ENCODE data around the gene KLHL26. TPM values are rescaled to one million over a fixed set of nuclear protein-coding genes. Genes with fewer than 3 reads are reported as not detected.

The KLHL26 gene
- total and polyA plus RNA-seq, 12 donors, result 3.4 to 8.2 (median 6.3) TPM

DNA sequence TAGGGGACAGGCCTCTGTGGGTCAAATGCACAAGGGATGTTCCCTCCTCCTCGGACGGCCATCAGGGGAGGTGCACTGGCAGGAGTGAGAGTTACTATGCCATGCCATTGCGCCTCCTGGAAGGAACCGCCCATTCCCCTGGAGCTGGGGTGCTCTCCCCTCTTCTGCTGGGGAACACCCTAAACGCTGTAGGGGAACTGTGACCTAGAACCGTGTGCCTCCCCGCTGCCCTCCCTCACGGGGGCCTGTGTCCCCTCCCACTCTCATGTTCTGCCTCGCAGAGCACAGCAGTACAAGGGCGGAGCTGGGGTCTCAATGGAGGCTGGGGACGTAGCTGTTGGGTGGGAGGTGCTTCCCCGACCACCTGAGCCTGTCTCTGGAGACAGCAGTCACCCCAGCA lies 29.5 kb downstream of the KLHL26 start:
- Histone ChIP-seq H3K36me3 (peaks cover 0 to 64% (median 20%) of the 10 kb centered on the region in 9 donors), H3K27ac (no peak overlapping the region), H3K4me1 (peaks cover 0 to 13% (median 3%) of the 10 kb centered on the region in 9 donors), H3K4me3 (no peak overlapping the region), H3K9me3 (no peaks in the 10 kb centered on the region), H3K27me3 (no peaks in the 10 kb centered on the region)
- peak in 1 of 8 donors; percentile 3 for ATAC-seq
- TF ChIP-seq, protein P1, sequence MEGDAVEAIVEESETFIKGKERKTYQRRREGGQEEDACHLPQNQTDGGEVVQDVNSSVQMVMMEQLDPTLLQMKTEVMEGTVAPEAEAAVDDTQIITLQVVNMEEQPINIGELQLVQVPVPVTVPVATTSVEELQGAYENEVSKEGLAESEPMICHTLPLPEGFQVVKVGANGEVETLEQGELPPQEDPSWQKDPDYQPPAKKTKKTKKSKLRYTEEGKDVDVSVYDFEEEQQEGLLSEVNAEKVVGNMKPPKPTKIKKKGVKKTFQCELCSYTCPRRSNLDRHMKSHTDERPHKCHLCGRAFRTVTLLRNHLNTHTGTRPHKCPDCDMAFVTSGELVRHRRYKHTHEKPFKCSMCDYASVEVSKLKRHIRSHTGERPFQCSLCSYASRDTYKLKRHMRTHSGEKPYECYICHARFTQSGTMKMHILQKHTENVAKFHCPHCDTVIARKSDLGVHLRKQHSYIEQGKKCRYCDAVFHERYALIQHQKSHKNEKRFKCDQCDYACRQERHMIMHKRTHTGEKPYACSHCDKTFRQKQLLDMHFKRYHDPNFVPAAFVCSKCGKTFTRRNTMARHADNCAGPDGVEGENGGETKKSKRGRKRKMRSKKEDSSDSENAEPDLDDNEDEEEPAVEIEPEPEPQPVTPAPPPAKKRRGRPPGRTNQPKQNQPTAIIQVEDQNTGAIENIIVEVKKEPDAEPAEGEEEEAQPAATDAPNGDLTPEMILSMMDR (IDR thresholded peaks at IDR 0.05), result no peak
- no peak for DNase-seq
- whole genome bisulfite sequencing, 2 donors, result 67 to 80% methylated on average over 12 of the region's 12 CpGs
- intact Hi-C loops (cut with DNase I), result no loop called here

DNA sequence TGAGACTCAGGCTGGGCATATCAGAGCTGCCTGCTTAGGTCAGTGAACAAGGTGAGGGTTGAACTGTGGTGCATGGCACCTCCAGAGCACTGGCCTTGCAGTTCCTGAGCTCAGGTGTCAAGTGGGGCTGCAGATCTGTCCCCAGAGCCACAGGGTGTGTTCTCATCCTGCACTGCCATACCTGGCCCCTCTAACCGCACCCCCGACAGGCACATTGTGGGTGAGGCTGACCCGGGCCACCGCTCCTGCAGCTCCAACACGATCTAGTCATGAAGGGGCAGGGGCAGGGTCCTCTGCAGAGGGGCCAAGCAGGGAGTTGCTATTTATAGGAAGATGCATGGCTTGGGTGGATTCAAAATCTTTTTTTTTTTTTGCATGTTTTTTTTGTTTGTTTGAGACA lies 30.0 kb downstream of the KLHL26 start:
- peaks cover 0 to 12% (median 4%) of the 10 kb centered on the region in 9 donors for H3K4me1 ChIP-seq
- WGBS, 2 donors, result 87 to 92% methylated on average over 5 of the region's 5 CpGs
- H3K27me3 ChIP-seq, result no peaks in the 10 kb centered on the region
- ATAC-seq (no peak), DNase-seq (no peak)
- H3K4me3 ChIP-seq, result no peak overlapping the region
- TF ChIP-seq, protein P1 (IDR thresholded peaks at IDR 0.05), result no peak
- H3K27ac ChIP-seq, result no peak overlapping the region
- H3K36me3 ChIP-seq, result peaks cover 0 to 64% (median 20%) of the 10 kb centered on the region in 9 donors
- intact Hi-C loops (cut with DNase I), result no loop called here
- no peaks in the 10 kb centered on the region for H3K9me3 ChIP-seq

DNA sequence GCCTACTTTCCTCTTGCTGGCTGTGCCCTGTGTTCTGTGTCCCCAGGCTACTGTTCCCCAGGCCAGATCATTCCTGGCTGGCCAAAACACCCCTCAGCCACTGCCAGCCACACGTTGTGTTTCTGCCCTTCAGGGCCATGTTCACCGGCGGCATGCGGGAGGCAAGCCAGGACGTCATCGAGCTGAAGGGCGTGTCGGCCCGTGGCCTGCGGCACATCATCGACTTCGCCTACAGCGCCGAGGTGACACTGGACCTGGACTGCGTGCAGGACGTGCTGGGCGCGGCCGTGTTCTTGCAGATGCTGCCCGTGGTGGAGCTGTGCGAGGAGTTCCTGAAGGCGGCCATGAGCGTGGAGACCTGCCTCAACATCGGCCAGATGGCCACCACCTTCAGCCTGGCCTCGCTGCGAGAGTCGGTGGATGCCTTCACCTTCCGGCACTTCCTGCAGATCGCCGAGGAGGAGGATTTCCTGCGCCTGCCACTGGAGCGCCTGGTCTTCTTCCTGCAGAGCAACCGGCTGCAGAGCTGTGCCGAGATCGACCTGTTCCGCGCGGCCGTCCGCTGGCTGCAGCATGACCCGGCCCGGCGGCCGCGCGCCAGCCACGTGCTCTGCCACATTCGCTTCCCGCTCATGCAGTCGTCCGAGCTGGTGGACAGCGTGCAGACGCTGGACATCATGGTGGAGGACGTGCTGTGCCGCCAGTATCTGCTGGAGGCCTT lies 30.9 kb downstream of the KLHL26 start:
- no peak for DNase-seq
- WGBS, 2 donors, result 95 to 96% methylated on average over 55 of the region's 55 CpGs
- Histone ChIP-seq H3K36me3 (peaks cover 0 to 64% (median 20%) of the 10 kb centered on the region in 9 donors), H3K9me3 (no peaks in the 10 kb centered on the region), H3K4me3 (no peak overlapping the region), H3K27me3 (no peaks in the 10 kb centered on the region), H3K4me1 (peaks cover 0 to 21% (median 9%) of the 10 kb centered on the region in 9 donors), H3K27ac (no peak overlapping the region)
- intact Hi-C loops (cut with DNase I), result no loop called here
- no peak for ATAC-seq
- TF ChIP-seq, protein P1 (IDR thresholded peaks at IDR 0.05), result no peak

DNA sequence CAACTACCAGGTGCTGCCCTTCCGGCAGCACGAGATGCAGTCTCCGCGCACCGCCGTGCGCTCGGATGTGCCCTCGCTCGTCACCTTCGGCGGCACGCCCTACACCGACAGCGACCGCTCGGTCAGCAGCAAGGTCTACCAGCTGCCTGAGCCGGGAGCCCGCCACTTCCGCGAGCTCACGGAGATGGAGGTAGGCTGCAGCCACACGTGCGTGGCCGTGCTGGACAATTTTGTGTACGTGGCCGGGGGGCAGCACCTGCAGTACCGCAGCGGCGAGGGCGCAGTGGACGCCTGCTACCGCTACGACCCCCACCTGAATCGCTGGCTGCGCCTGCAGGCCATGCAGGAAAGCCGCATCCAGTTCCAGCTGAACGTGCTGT lies 31.4 kb downstream of the KLHL26 start:
- Histone ChIP-seq H3K27ac (no peak overlapping the region), H3K4me1 (peaks cover 0 to 23% (median 11%) of the 10 kb centered on the region in 9 donors), H3K27me3 (no peaks in the 10 kb centered on the region), H3K4me3 (no peak overlapping the region), H3K36me3 (peaks cover 0 to 64% (median 20%) of the 10 kb centered on the region in 9 donors), H3K9me3 (no peaks in the 10 kb centered on the region)
- ATAC-seq (no peak), DNase-seq (no peak)
- TF ChIP-seq, protein P1 (IDR thresholded peaks at IDR 0.05), result no peak
- intact Hi-C loops (cut with DNase I), result no loop called here
- WGBS, 2 donors, result 97 to 98% methylated on average over 38 of the region's 38 CpGs
